NCI-H2196 (cell line): ENCODE results near the gene SLX4.
A peak's percentile ranks its signal among the peaks of the same experiment; 100 is the strongest.
"Not testable (repeated sequence)": the region's sequence is repeated elsewhere in the genome, so short reads cannot be mapped to it uniquely, and the experiment has no call there.

Experiments
- DNase-seq: peaks from one replicate; lab custom pipeline; 2025; ENCODE audit not compliant: unreplicated experiment; lab: John Stamatoyannopoulos, UW

SLX4 gene, protein sequence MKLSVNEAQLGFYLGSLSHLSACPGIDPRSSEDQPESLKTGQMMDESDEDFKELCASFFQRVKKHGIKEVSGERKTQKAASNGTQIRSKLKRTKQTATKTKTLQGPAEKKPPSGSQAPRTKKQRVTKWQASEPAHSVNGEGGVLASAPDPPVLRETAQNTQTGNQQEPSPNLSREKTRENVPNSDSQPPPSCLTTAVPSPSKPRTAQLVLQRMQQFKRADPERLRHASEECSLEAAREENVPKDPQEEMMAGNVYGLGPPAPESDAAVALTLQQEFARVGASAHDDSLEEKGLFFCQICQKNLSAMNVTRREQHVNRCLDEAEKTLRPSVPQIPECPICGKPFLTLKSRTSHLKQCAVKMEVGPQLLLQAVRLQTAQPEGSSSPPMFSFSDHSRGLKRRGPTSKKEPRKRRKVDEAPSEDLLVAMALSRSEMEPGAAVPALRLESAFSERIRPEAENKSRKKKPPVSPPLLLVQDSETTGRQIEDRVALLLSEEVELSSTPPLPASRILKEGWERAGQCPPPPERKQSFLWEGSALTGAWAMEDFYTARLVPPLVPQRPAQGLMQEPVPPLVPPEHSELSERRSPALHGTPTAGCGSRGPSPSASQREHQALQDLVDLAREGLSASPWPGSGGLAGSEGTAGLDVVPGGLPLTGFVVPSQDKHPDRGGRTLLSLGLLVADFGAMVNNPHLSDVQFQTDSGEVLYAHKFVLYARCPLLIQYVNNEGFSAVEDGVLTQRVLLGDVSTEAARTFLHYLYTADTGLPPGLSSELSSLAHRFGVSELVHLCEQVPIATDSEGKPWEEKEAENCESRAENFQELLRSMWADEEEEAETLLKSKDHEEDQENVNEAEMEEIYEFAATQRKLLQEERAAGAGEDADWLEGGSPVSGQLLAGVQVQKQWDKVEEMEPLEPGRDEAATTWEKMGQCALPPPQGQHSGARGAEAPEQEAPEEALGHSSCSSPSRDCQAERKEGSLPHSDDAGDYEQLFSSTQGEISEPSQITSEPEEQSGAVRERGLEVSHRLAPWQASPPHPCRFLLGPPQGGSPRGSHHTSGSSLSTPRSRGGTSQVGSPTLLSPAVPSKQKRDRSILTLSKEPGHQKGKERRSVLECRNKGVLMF (N-terminal part only)

DNA sequence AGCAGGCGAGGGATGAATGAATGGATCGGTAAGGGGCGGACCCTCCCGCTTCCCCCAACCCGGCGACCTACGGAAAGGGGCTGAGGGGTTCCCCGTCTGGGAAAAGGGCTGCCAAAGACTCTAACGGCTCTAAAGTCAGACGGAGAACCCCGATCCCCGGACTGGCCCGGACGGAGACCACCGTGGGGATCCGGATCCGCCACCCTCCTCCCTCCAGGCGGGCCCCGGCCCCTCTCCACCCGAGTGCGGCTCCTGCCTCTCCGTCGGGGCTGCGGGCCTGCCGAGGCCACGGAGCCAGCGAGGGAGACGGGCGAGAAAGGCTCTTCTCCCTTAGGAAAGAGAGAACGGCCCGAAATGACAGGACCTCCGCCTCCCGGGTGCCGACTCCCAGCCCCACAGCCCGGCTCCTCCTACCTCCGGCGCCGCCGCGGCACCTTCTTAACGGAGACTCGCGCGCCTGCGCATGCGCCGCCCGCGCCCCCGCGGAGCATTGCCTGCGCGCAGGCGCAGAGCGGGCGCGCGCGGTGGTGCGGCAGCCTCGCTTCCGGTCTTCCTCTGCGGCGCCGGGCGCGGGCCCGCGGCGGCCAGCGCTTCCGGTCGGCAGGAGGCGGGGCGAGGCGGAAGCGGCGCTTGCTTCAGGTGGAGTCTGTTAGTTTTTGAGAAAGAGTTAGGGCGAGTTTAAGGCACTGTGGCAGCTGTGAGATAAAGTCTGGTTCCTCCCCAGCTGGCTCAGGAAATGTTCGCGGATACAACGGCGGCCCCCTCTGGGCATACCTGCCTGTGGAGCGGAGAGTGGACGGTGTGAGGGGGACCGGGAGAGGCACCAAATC lies at the start of gene SLX4:
Gene SLX4 (minus strand): TSS at position 461 of the 830 bp plus-strand sequence. CDS start 2,642 bp downstream, outside the sequence.
- DNase-seq = peak; percentile 96

DNA sequence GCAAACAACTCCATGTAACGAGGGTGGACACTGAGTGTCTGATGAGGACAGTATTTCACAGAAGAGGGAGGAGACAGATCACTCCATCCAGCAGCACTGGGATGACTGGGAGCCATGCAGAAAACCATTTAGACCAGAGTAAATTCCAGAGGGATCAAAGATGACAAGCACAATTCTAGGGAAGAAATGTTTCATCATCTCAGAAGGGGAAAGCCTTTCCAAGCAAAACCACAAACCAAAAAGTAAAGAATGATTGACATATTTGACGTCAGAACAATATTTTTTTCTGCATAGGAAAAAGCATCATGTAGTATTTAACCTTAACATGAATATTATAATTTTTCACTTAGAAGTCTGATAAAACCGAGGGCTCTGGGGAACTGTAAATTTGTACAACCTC lies 47.8 kb upstream of the SLX4 start:
- no peak for DNase-seq

DNA sequence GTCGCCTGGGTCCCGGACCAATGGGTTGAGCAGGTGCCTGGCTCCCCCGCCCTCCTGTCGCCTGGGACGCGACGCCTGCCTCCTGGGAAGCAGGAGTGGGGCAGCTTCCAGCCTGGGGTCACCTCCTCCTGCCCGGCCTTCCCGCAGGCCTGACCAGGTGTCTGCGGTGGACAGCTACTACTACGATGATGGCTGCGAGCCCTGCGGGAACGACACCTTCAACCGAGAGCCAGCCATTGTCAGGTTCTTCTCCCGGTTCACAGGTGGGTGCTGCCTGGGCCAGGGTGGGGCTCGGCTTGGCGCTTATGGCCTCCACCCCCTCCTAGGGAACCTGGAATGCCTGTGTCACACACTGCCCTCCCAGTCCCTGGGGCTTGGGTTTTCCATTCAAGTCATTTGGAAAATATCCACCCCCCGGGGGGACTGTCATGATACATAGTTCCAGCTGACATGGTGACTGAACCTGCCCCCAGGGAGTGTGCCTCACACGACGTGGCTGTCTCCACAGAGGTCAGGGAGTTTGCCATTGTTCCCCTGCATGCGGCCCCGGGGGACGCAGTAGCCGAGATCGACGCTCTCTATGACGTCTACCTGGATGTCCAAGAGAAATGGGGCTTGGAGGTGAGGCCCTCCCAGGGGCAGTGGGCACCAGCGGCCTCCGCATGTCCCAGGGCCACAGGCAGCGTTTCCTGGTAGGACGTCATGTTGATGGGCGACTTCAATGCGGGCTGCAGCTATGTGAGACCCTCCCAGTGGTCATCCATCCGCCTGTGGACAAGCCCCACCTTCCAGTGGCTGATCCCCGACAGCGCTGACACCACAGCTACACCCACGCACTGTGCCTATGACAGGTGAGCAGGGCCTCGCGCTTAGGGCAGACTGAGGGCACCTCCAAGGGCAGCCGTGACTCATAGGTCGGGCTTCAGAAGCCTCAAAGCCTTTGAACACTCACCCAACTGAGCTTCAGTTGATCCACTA lies 45.4 kb upstream of the SLX4 start:
- DNase-seq = no peak

DNA sequence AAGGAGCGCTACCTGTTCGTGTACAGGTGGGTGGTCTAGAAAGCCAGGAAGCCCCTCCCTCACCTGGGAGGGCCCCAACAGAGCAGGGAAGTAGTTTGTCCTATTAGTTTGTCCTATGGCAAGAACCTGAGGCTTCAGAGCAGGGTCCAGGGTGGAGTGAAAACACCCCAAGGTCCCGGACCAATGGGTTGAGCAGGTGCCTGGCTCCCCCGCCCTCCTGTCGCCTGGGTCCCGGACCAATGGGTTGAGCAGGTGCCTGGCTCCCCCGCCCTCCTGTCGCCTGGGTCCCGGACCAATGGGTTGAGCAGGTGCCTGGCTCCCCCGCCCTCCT lies 44.7 kb upstream of the SLX4 start:
- DNase-seq = not testable (repeated sequence)

DNA sequence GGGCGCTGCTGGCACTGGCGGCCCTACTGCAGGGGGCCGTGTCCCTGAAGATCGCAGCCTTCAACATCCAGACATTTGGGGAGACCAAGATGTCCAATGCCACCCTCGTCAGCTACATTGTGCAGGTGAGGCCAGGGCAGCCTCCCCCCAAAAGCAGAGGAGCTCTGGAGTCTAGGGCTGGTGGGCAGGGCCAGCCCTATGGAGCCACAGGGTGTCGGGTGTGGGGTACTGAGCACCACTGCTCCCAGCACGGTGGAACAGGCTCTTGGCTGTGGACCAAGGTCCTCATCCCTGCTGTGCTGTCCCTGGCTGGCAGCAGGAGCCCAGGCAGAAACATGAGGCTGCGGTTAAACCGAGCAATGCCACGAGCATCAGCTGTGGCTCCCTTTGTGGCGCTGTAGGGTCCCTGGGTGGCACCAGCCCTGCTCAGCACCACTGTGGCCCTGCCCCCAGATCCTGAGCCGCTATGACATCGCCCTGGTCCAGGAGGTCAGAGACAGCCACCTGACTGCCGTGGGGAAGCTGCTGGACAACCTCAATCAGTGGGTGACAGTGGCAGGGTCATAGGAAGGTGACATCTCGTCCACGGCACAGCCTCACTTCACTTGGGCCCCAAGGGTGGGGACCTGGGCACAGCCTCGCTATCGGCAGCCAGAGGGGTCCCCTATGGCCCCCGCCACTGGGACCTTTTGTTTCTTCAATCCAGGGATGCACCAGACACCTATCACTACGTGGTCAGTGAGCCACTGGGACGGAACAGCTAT lies 44.2 kb upstream of the SLX4 start:
- no peak for DNase-seq

DNA sequence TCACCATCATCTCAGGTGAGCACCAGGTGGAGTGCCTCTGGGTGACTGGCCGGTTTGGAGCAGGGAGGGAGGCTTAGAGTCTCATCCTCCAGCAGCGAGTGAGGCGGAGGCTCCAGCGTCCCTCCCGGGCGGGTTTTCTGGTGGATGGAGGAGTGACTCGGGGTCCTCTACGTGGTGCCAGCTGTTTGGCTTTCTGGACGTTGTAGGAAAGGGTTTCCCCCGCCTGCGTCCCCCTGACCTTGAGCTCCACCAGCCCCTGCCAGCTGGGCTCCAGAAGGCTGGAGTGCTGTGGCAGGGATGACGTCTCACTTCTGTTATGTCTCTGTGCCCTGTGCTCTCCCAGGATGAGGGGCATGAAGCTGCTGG lies 43.6 kb upstream of the SLX4 start:
- DNase-seq = no peak

DNA sequence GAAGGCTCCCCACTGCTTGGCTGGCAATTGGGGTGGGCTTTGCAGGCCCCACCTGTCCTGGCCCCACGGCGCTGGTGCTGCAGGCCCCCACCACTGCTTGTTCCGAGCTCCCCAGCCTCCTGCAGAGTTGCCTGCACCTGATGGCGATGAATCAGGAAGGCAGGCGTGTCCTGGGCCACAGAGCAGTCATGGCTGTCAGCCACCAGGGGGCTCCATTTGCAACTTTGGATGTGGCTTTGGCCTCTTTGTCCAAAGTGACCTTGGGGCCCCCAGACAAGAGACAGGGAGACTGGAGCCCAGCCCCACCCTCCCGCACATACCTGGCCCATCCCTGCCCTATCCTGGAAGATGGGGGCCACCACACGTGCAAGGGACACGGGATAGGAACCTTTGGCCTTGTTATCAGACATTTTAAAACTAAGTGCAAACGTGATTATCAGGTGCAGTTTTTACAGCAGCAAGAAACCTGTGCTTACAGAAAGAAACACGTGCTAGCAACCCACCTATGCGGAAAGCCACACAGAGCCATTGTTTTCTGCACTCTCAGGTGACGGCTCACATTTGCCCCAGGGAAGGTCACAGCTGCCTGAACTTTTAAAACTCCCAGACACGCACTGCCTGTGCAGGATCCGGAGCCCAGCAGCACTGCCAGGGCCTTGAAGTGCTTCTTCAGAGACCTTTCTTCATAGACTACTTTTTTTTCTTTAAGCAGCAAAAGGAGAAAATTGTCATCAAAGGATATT lies 43.0 kb upstream of the SLX4 start, which contains the start of gene DNASE1:
Gene DNASE1 (plus strand): TSS at position 443 of the 743 bp plus-strand sequence. CDS start 683 bp downstream, outside the sequence.
- peak; percentile 70 for DNase-seq

DNA sequence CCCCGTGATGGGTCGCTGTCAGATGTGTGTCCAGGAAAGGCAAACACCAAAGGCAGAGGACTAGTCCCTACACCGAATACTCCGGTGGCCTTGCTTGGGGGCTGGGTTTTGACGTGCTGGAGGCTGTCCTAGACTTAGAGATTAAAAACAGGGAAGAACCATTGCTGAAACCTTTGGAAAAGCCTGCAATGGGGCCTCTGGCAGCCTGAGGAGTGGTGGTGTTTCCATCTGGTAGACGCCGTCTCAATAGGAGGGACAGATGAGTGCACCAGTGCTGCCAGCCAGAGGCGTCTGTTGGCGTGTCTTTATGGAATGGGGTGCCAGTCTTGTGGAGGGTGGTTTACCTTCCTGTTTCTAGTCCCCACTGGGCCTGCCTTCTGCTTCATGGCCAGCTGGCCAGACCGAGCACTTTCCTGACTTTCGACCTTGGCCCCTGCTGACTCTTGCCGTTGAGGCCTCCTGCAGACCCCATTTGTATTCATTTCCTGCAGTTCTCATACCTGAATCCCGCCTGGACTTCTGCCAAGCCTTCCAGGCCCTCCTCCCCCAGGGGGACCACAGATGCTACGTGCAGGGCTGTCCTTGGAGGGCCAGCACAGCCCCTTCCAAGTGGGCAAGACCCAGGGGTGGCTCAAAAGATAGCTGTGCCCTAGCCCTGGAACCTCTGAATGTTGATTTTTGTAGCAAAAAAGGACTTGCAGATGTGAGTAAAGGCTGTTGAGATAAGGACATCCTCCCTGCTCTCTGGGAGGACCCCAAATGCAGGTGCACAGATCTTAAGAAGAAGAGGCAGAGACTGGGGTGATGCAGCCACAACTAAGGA lies 41.2 kb upstream of the SLX4 start:
- DNase-seq = no peak

DNA sequence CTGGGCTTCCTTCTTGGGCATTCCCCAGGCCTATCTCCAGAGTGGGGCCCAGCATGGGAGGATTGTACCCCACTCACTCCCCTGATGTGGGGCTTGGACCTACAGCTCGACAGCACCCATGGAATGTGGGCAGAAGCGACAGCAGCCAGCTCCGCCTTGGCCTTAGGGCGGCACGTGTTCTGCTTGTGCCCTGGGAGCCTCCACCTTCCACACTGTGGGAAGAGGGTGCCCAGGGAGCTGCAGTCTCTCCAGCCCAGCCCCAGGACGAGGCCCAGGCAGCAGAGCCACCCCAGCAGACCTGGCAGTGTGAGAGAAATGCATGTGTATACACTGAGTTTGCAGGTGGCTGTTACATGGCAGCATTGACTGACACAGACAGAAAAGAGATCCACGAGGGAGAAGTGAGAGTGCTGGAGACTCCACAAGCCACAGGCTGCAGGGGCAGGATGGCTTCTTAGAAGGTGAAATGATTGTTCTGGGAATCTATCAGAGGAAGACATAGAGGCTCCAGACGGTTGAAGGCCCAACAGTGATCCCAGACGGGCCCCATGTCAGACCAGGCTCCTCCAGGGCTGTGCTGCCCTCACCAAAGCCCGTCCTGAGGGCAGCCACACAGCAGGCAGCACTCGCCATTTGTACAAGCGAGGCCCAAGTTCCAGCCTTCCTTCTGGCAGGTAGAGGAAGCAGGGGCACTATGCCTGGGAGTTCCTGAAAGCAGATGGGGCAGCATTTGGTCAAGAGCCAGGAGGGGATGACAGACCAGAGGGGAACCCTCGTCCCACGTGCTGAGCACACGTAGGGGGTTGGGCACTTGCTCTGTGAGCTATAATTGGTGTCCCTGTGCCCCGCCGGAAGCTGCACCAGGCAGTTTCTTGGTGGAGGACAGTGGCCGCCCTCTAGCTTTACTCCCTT lies 40.3 kb upstream of the SLX4 start:
- DNase-seq = no peak

DNA sequence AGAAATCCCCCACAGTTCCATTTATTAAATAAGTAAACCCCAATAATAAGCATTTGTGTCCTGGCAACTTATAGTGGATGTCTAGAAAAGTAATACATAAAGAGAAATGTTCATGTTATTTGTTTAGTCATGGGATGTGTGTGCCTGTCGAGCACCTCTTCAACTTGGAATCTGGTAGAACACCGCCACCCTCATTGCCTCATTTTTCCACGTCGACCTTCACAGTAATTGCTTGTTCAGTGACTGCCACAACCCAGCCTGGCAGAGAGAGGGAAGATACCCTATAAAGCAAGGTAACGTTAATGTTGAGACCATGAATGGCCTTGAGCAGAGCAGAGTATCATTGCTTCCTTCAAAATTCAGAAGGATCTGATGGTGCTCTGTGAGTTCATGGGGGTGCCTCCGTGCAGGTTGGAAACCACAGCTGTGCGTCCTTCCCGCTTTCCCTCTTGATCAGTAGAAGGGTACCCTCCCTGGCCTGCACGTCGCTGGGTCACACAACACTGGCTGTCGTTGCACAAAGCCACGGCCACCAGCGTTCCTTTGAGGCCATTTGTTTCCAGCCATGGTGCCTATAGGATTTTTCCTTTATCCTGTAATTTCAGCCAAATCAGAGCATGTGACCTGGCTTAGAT lies 39.3 kb upstream of the SLX4 start:
- no peak for DNase-seq

DNA sequence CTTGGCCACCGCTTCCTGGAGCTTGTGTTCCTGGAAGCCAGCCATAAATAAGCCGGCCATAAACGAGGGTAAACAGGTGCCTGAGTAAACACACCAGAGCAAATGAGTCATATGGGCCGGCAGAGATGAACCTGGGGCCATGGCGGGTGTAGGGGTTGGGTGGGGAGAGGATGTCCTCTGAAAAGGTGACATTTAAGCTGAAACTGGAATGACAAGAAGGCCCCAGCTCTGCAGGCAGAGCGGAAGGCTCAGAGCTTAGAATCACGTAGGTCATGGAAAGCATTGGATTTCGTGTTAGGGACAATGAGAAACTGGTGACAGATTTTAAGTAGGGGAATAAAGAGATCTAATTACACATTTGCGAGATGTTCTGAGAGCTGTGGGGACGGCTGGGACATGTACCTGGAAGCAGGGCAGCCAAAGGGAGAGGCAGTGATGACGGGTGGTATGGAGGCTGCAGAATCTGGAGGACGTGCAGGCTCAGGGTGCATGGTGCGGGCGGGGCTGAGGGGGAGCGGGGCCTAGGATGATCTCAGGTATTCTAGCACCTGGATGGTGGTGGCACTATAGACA lies 35.0 kb upstream of the SLX4 start:
- DNase-seq = peak; percentile 84

DNA sequence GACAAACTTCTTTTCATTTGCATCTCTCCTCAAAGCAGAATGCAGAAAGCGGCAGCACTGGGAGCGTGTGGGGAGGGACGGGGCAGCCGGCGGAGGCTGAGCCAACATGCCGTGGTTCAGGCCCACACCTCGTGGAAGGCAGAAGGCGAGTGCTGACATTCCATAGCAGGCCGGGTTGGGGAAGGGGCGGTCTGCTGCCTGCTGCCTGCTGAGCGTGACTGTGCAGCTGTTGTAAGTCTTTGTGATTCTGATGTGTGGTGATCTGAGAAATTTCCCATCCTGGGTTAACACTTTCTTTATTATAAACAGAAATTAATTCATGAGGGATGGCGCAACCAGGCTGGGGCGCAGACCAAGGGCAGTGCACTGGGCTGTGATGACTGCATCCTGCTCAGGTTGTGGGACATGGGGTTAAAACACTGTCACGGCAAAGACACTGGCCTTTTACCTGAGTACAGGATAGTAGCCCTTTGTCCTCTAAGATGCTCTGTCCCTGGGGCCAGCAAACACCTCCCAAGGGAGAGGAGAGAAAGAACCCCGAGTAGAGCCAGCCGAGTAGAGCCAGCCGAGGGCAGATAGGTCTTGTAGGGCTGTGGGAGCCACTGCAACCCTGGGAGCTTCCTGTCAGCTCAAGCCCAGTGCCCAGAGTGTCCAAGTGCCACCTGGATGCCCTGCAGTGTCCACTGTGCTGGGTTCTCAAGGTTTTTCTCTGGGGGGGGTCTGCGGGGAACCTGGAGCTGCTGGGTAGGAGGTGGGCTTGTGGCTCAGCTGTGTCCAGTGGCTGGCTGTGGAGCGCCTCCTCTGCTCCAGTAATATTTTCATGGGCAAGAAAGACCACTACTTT lies 34.3 kb upstream of the SLX4 start:
- DNase-seq = peak; percentile 49

DNA sequence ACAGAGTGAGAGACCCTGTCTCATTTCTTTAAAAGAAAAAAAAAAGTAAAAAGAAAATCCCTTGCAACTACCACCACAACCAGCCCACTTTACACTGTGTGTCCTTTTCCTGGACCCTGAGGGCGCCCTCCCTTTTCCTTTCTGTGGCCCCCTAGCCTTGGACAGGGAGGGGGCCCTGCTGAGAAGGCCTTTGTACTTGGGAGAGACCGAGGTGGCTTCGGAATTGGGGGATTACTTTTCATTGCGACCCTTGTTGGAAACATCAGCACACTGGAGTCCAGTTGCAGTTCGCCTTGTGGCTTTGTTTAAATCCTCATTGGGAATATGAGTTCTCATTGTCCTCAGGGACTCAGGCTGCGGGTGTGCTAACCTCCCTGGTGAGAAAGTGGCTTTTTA lies 33.7 kb upstream of the SLX4 start:
- no peak for DNase-seq

DNA sequence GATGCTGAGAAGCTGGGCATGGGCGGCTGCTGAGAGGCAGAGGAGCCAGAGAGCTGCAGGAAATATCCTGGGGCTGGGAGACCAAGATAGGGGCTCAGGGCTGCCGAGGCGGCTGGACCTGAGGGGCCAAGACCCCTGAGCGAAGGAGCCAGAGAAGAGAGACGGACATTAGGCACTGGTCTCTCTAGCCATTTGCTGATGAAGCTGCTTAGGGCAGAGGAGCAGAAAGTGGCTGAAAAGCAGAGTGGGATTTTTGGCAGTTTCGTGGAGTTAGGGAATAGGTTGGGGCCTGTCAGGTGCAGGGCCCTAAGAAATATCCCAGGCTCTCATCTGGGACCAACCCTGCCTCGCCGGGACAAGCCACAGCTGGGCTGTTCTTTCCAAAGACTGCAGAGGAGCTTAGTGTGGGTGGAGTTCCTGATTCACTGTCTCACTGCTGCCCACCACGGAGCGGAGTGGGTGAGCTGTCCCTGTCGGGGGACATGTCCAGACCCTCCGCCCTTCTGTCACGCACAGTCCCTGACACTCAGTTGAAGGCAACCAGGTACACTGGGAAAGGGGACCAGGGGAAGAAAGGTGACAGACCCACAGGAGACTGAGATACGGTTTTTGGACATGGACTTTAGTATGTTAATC lies 31.8 kb upstream of the SLX4 start:
- DNase-seq = no peak
